Immature natural killer cell (primary cell): ENCODE data around the gene METTL15. TPM values are rescaled to one million over a fixed set of nuclear protein-coding genes. Genes with fewer than 3 reads are reported as not detected.
"Not testable (repeated sequence)": the region's sequence is repeated elsewhere in the genome, so short reads cannot be mapped to it uniquely, and the experiment has no call there.

Experiments used
- DNase-seq, 3 donors: peaks; one replicate each; pipeline ENCODE4 v3.0.0; 2022; ENCODE audit warnings: mixed read lengths in 1 of 3
- H3K27ac Mint-ChIP-seq, 6 donors: one replicate each; pipeline ENCODE4 v1.8.0; 2020; ENCODE audit warnings: mixed read lengths in 6 of 6, mild to moderate bottlenecking in 5 of 6, inconsistent platforms in 4 of 6, moderate library complexity in 3 of 6
- H3K27me3 Mint-ChIP-seq, 3 donors: one replicate each; pipeline ENCODE4 v1.8.0; 2020 to 2021; ENCODE audit warnings: low read depth in 3 of 3, mild to moderate bottlenecking in 3 of 3, mixed read lengths in 3 of 3, moderate library complexity in 3 of 3, inconsistent platforms in 1 of 3
- H3K36me3 Mint-ChIP-seq, 3 donors: one replicate each; pipeline ENCODE4 v1.8.0; 2020; ENCODE audit warnings: mixed read lengths in 3 of 3, inconsistent platforms in 2 of 3, mild to moderate bottlenecking in 2 of 3
- H3K4me1 Mint-ChIP-seq, 2 donors: one replicate each; pipeline ENCODE4 v1.8.0; 2020; ENCODE audit warnings: inconsistent platforms in 2 of 2, mild to moderate bottlenecking in 2 of 2, mixed read lengths in 2 of 2, moderate library complexity in 1 of 2
- H3K4me3 Mint-ChIP-seq, 5 donors: one replicate each; pipeline ENCODE4 v1.8.0; 2020; ENCODE audit warnings: mild to moderate bottlenecking in 5 of 5, mixed read lengths in 5 of 5, inconsistent platforms in 3 of 5, moderate library complexity in 3 of 5
- H3K9me3 Mint-ChIP-seq, 6 donors: one replicate each; pipeline ENCODE4 v1.8.0; 2020; ENCODE audit warnings: mild to moderate bottlenecking in 6 of 6, mixed read lengths in 6 of 6, inconsistent platforms in 4 of 6, moderate library complexity in 3 of 6
- polyA plus RNA-seq, 3 donors: library from polyadenylated mRNA; unstranded; fragments of 300-500 nt; fragmentation: Illumina TruSeq; gene quantifications; one replicate each; pipeline ENCODE4 v1.2.3, GENCODE V29; 2021

METTL15 gene
- 1 to 10 TPM; 5.2 to 7.4 (median 7.2) TPM for polyA plus RNA-seq

DNA sequence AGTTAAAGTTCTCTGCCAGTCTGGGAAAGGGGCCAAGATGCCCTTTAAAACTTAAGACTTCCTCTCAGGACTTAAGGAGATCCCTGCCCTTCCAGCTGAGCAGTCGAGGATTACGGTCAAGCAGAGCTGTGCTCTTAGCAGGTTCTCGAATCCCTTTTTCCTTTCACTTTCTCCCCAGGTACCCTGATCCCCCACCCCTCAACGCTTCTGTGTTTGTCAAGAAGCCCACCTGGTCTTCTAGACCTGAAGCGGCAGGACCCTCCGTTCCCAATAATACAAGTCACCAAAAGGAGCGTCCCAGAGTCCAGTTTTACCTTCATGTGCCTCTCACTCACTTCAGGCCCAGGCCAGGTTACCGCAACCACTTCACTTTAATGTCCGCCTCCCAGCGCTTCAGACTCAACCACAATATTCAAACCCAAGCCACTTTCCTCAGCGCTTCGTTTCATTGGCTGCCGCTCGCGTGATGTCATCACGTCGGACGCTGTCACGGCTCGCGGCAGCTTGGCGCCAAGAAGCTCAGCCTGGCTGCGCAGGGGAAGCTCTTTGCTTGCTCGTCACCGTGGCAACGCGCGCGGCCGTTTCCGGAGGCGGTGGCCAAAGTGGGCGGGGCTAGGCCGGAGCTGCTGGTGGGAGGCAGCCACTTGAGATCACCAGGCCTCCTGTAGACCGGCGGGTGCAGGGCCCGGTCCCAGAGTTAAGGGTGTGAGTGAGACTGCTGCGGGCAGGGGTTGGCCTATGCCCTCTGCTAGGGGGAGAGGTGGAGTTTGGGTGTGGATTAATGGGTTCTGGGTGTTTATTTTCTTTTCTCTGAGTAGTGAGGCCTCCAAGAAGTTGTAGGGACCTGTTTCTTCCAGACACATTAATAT is at the start of gene METTL15, which contains the start of gene KIF18A:
TSS of gene METTL15 (plus strand) at position 639 of the 869 bp plus-strand sequence. CDS start 4,947 bp downstream, outside the sequence.
TSS of gene KIF18A (minus strand) at position 407 of the 869 bp plus-strand sequence. CDS start 10,209 bp downstream, outside the sequence.
- Mint-ChIP-seq H3K27ac (peak within 1 kb of the TSS; percentile 92 to 100 (median 99)), H3K9me3 (no peaks in the 10 kb centered on the region), H3K4me1 (peaks cover 49 to 64% of the 10 kb centered on the region in 2 donors), H3K36me3 (no peaks in the 10 kb centered on the region), H3K27me3 (peaks cover 8 to 15% (median 11%) of the 10 kb centered on the region in 3 donors), H3K4me3 (peak within 1 kb of the TSS; percentile 94 to 98 (median 98))
- DNase-seq, result peak; percentile 99 to 100 (median 99)

- peaks cover 0 to 7% (median 0%) of the 10 kb centered on the region in 3 donors for H3K36me3 Mint-ChIP-seq
- H3K4me3 Mint-ChIP-seq, result no peak overlapping the region
Observed at GRCh38 chr11:28071305-28071704, 36.9 kb upstream of the METTL15 start.

GRCh38 chr11:28072321-28072720 is 35.9 kb upstream of the METTL15 start:
- Mint-ChIP-seq H3K4me3 (no peak overlapping the region), H3K36me3 (peaks cover 0 to 7% (median 0%) of the 10 kb centered on the region in 3 donors), H3K27ac (no peak overlapping the region), H3K27me3 (no peaks in the 10 kb centered on the region), H3K9me3 (no peaks in the 10 kb centered on the region), H3K4me1 (no peaks in the 10 kb centered on the region)
- no peak for DNase-seq

More at GRCh38 chr11:28071305-28071704, 36.9 kb upstream of the METTL15 start:
- no peaks in the 10 kb centered on the region for H3K4me1 Mint-ChIP-seq
- no peak overlapping the region for H3K27ac Mint-ChIP-seq
- H3K27me3 Mint-ChIP-seq, result no peaks in the 10 kb centered on the region
- DNase-seq, result no peak
- H3K9me3 Mint-ChIP-seq, result no peaks in the 10 kb centered on the region

GRCh38 chr11:28077521-28077920 is 30.7 kb upstream of the METTL15 start:
- H3K4me1 Mint-ChIP-seq, result no peaks in the 10 kb centered on the region
- no peaks in the 10 kb centered on the region for H3K9me3 Mint-ChIP-seq
- H3K27me3 Mint-ChIP-seq, result no peaks in the 10 kb centered on the region
- no peak overlapping the region for H3K27ac Mint-ChIP-seq
- H3K4me3 Mint-ChIP-seq, result no peak overlapping the region
- H3K36me3 Mint-ChIP-seq, result peaks cover 0 to 4% (median 0%) of the 10 kb centered on the region in 3 donors
- no peak for DNase-seq

DNA sequence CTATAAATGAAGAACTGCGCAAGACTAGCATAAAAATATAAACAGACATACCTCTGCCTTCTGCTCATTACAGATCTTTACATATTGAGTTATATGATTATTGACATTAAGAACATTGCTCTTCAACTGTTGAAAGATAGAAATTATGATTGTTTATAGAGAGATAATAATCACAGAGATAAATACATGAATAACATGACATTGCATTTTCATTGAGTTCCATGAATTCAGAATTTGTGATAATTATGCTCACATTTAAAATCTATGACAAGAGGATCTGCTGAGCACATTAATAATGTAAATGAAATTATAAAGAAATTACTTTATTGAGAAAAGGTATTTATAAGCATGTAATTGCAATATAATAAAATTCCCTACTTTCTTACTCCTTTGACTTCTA is 25.1 kb upstream of the METTL15 start:
- Mint-ChIP-seq H3K9me3 (no peaks in the 10 kb centered on the region), H3K4me3 (no peak overlapping the region)

GRCh38 chr11:28086569-28086968 is 21.6 kb upstream of the METTL15 start:
- Mint-ChIP-seq H3K4me3 (no peak overlapping the region), H3K36me3 (peaks cover 0 to 6% (median 0%) of the 10 kb centered on the region in 3 donors), H3K27me3 (no peaks in the 10 kb centered on the region), H3K4me1 (no peaks in the 10 kb centered on the region), H3K27ac (no peak overlapping the region), H3K9me3 (no peaks in the 10 kb centered on the region)
- no peak for DNase-seq

More for the DNA sequence above, 25.1 kb upstream of the METTL15 start:
- DNase-seq, result no peak
- Mint-ChIP-seq H3K27me3 (no peaks in the 10 kb centered on the region), H3K36me3 (peaks cover 0 to 6% (median 0%) of the 10 kb centered on the region in 3 donors), H3K27ac (no peak overlapping the region), H3K4me1 (no peaks in the 10 kb centered on the region)

DNA sequence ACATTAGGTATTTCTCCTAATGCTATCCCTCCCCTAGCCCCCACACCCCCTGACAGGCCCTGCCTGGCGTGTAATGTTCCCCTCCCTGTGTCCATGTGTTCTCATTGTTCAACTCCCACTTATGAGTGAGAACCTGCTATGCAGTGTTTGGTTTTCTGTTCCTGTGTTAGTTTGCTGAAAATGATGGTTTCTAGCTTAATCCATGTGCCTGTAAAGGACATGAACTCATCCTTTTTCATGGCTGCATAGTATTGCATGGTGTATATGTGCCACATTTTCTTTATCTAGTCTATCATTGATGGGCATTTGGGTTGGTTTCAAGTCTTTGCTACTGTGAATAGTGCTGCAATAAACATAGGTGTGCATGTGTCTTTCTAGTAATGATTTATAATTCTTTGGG is 21.0 kb upstream of the METTL15 start:
- H3K4me3 Mint-ChIP-seq, H3K4me1 Mint-ChIP-seq, H3K36me3 Mint-ChIP-seq, H3K9me3 Mint-ChIP-seq, H3K27ac Mint-ChIP-seq, DNase-seq, H3K27me3 Mint-ChIP-seq: not testable (repeated sequence)

DNA sequence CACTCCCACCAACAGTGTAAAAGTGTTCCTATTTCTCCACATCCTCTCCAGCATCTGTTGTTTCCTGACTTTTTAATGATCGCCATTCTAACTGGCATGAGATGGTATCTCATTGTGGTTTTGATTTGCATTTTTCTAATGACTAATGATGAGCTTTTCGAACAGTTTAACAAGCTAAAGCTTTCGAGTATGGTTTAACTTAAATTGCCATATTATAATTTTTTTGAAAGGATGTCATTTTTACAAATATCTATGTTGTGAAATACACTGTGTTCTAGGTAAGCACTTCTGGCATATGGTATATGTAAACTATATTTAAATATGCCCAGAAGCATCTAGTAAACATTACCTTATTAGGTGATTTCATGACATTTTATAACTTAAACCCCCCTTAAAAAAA is 20.5 kb upstream of the METTL15 start:
- H3K9me3 Mint-ChIP-seq, H3K27me3 Mint-ChIP-seq, H3K36me3 Mint-ChIP-seq, H3K4me3 Mint-ChIP-seq, H3K4me1 Mint-ChIP-seq, DNase-seq, H3K27ac Mint-ChIP-seq: not testable (repeated sequence)

DNA sequence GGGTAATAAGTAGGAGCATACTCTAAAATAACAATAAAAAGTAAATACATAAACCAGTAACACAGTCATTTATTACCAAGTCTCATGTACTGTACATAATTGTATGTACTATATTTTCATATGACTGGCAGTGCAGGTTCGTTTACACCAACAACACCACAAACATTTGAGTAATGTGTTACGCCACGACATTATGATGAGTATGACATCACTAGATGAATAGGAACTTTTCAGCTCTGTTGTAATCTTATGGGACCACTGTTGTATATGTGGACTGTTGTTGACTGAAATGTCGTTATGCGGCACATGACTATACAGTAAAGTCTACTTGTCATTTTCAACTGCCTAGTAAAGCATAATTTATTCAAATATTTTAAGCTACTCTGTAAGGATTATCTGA is 18.8 kb upstream of the METTL15 start:
- no peaks in the 10 kb centered on the region for H3K27me3 Mint-ChIP-seq
- no peak overlapping the region for H3K27ac Mint-ChIP-seq
- no peaks in the 10 kb centered on the region for H3K4me1 Mint-ChIP-seq
- H3K36me3 Mint-ChIP-seq, result peaks cover 0 to 10% (median 0%) of the 10 kb centered on the region in 3 donors
- no peaks in the 10 kb centered on the region for H3K9me3 Mint-ChIP-seq
- H3K4me3 Mint-ChIP-seq, result no peak overlapping the region
- no peak for DNase-seq

- Mint-ChIP-seq H3K4me1 (no peaks in the 10 kb centered on the region), H3K27me3 (no peaks in the 10 kb centered on the region), H3K27ac (no peak overlapping the region), H3K36me3 (peaks cover 0 to 10% (median 0%) of the 10 kb centered on the region in 3 donors), H3K9me3 (no peaks in the 10 kb centered on the region), H3K4me3 (no peak overlapping the region)
- no peak for DNase-seq
Observed at GRCh38 chr11:28090052-28090749, 18.0 kb upstream of the METTL15 start.

DNA sequence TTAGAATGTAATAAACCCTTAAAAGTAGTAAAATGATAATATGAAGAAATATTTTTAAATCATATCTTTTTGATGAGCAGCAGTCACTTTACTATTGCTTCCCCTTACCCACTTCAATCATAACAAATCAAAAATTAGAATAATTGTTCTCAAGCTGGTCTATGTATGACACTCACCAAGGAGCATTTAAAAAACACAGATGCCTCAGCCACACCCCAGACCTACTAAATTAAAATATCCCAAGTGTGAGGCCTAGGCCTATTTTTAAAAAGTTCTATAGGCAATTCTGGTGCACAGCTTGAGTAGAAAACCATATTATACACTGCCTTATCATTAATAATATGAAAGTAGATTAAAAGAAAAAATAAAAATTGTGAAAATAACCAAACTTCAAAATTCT is 15.4 kb upstream of the METTL15 start:
- Mint-ChIP-seq H3K36me3 (peaks cover 0 to 3% (median 0%) of the 10 kb centered on the region in 3 donors), H3K9me3 (no peaks in the 10 kb centered on the region), H3K4me1 (no peaks in the 10 kb centered on the region), H3K4me3 (no peak overlapping the region), H3K27me3 (no peaks in the 10 kb centered on the region), H3K27ac (no peak overlapping the region)
- DNase-seq, result no peak

GRCh38 chr11:28098257-28098656 is 9.9 kb upstream of the METTL15 start:
- Mint-ChIP-seq H3K4me3 (no peak overlapping the region), H3K4me1 (no peaks in the 10 kb centered on the region), H3K27me3 (peaks cover 0 to 1% (median 0%) of the 10 kb centered on the region in 3 donors), H3K9me3 (no peaks in the 10 kb centered on the region), H3K36me3 (peaks cover 0 to 3% (median 0%) of the 10 kb centered on the region in 3 donors), H3K27ac (no peak overlapping the region)
- DNase-seq, result no peak

DNA sequence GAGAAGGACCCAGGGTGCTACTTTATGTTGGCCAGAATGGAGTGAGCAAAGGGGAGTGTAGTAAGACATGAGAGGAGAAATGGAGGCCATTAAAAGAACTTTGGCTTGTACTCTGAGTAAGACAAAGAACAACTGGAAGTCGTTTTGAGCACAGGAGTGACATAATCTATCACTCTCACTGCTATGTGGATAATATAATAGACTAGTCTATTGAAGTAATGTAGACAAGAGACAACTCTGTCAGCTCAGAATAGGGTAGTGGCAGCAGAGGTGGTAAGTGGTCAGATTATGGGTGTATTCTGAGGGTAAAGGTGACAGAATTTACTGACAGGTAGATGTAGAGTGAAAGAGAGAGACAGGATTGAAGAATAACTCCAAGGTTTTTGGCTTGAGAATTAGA is 8.5 kb upstream of the METTL15 start:
- DNase-seq, result no peak
- H3K4me3 Mint-ChIP-seq, result no peak overlapping the region
- peak overlapping the region in 1 of 6 donors; percentile 7 for H3K27ac Mint-ChIP-seq

GRCh38 chr11:28100665-28101064 is 7.5 kb upstream of the METTL15 start:
- Mint-ChIP-seq H3K27me3 (peaks cover 0 to 1% (median 0%) of the 10 kb centered on the region in 3 donors), H3K4me1 (no peaks in the 10 kb centered on the region), H3K4me3 (no peak overlapping the region), H3K27ac (no peak overlapping the region), H3K9me3 (no peaks in the 10 kb centered on the region), H3K36me3 (no peaks in the 10 kb centered on the region)
- DNase-seq, result no peak

More for the DNA sequence above, 8.5 kb upstream of the METTL15 start:
- H3K4me1 Mint-ChIP-seq, result no peaks in the 10 kb centered on the region
- H3K27me3 Mint-ChIP-seq, result peaks cover 0 to 1% (median 0%) of the 10 kb centered on the region in 3 donors
- H3K36me3 Mint-ChIP-seq, result no peaks in the 10 kb centered on the region
- no peaks in the 10 kb centered on the region for H3K9me3 Mint-ChIP-seq
